ENCODE measurements around the gene KDM3B.
"Not testable (repeated sequence)": the region's sequence is repeated elsewhere in the genome, so short reads cannot be mapped to it uniquely, and the experiment has no call there.

The KDM3B gene

GRCh38 chr5:138468133-138468965, 115.9 kb downstream of the KDM3B start:
- DNase-seq (ENCODE audit: low read depth), result no peak

- DNase-seq (ENCODE audit: low read depth), result no peak
These were observed 116.6 kb downstream of the KDM3B start for GRCh38 chr5:138468966-138469539.

DNA sequence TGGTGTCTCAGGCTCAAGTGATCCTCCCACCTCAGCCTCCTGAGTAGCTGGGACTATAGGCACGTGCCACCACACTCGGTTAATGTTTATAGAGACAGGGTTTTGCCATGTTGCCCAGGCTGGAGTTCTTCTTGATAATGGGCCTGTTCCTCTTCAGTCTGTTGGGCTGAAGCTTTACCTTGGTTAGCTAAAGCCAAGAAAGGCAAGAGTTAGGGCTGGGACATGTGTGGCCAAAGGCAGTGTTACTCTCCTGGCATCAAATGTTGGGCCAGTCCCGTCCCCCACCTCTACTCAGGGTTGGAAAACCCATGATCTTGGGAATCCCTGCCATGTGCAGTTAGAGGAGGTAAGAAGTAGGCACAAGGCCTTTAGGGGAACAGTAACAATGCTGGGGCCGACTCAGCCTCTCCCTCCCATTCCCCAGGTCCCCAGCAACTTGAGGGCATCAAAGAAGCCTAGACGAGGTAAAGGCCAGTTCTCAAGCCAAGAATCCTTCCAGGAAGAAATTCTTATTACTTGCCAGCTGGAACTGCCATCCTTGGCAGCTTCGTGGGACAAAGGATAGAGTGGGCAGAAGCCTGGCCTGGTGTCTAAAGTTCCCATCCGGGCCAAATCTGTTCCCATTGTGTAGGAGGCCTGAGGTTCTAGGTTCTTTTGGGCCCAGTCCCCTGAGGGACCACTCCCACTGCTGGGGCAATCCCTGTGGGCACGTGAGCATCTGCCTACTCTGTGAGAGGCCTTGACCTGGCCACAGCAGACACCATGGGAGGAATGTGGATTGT, 117.2 kb downstream of the KDM3B start:
- DNase-seq (ENCODE audit: low read depth), result no peak

- no peak for DNase-seq (ENCODE audit: low read depth)
These were observed 118.0 kb downstream of the KDM3B start for GRCh38 chr5:138470322-138471051.

DNA sequence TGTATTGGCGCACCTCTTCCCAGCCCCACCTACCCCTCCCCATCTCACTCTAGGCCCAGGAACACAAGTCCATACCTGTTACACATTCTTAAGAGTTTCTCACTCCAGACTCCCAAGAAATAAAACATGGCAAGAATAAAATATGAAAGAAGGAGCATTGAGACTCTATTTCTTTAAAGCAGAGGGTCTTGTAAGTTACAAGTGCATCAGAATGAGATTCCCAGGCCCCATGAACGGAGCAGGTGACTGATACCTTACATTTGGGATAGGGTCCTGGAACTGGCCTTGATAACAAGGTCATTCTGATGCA, 118.5 kb downstream of the KDM3B start:
- no peak for DNase-seq (ENCODE audit: low read depth)

GRCh38 chr5:138472353-138472752, 119.9 kb downstream of the KDM3B start:
- no peak for DNase-seq (ENCODE audit: low read depth)

DNA sequence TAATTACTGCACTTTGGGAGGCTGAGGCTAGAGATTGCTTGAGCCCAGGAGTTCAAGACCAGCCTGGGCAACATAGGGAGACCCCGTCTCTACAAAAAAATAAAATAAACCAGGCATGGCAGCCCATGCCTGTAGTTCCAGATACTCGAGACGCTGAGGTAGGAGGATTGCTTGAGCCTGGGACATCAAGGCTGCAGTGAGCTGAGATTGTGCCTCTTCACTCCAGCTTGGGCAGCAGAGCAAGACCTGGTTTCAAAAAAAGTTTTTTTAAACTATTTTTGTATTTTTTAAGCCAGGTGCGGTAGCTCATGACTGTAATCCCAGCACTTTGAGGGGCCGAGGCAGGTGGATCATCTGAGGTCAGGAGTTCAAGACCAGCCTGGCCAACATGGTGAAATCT, 120.7 kb downstream of the KDM3B start:
- DNase-seq (ENCODE audit: low read depth), result not testable (repeated sequence)

DNA sequence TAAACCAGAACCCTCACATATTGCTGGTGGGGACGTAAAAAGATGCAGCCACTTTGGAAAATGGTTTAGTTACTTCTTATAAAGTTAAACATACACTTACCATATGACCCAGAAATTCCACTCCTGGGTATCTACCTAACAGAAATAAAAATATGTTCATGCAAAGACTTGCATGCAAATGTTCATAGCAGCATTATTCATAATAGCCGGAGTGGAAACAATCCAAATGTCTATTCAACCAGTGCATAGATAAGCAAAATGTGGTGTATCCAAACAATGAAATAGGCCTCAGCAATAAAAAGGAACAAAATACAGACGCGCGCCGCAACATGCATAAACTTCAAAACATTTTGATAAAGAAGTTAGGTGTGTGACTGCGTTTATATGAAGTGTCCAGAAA, 124.4 kb downstream of the KDM3B start:
- no peak for DNase-seq (ENCODE audit: low read depth)

GRCh38 chr5:138482638-138483037, 130.2 kb downstream of the KDM3B start:
- no peak for DNase-seq (ENCODE audit: low read depth)
